ENCODE results near the gene SLC30A1.

DNA sequence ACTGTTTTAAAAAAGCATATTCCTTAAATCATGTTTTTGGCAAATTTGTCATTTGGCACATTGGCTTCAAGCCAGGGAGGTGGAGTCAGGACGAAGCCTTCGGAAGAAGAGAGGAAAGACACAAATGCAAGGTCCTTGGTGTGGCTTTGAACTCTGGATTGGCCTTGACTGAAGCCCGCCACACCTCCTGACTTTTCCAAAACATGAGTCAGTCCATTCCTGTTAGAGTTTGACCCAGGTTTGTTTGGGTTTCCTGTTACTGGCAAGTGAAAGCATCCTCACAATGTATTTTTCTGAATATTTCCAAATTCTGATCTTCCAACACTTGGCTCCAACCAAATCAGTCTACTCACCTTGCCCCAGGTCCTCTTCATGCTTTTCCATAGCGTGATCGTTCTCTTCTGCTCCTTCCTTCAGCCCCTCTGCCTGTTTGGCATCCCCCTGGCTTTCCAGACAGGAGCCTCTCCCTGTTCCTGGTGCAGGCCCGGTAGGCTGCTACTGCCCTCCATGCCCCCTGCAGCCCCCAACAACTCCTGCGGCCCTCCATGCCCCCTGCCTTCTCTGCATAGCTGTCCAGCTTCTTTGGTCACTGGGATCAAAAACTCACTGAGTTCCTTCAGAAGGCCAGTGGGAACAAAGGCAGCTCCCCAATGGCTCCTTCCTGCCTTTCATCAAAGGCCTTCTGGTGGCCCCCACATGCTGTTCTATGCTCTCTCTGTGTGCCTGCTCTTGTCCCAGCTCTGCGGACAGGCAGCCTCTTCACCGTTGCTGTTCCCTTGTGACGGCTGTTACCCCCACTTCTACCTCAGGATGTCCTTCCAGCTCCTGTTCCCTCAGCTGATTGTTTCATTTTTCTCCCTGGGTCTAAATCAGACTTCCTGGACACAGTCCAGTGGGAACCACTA lies 30.4 kb upstream of the SLC30A1 start:
- TF ChIP-seq CTCF (conservative IDR thresholded peaks at IDR 0.05 in 1 of 2, IDR thresholded peaks at IDR 0.05 in 1 of 2; ENCODE audit: low read depth in 1 of 2, low read length in 2 of 2) (no peak), EZH2 (IDR thresholded peaks at IDR 0.05; ENCODE audit: low read length, missing control alignments) (no peak)
